H1 (cell line): ENCODE data around the gene TTC3. TPM values are rescaled to one million over a fixed set of nuclear protein-coding genes. Genes with fewer than 3 reads are reported as not detected.

Experiments used
- CTCF ChIA-PET: fragments of 300-600 bp; sonication (Branson Sonifier 250); formaldehyde crosslinking; loops from one replicate; lab custom pipeline; 2021; ENCODE audit not compliant: partially characterized antibody; lab: Charles Lee
- POLR2A ChIA-PET: fragments of 300-600 bp; sonication (Branson Sonifier 250); formaldehyde crosslinking; loops from one replicate; lab custom pipeline; 2021; ENCODE audit warnings: inconsistent platforms; ENCODE audit not compliant: partially characterized antibody; lab: Charles Lee
- DNase-seq, 2 experiments: peaks; one replicate each; pipeline versions ENCODE4 v3.0.0 to v3.0.0-alpha.2; 2010 to 2022; ENCODE audit warnings: low spot score in 2 of 2, low read depth in 1 of 2, mixed read lengths in 1 of 2
- FAIRE-seq: peaks from 2 replicates; lab custom pipeline; 2011; peaks lifted over from hg19 to GRCh38; lab: Jason Lieb, UNC
- H2AFZ ChIP-seq: 2 replicates; pipeline ENCODE4 v1.8.1; 2012; ENCODE audit warnings: low read length, inconsistent platforms
- H2AK5ac ChIP-seq: 2 replicates; pipeline ENCODE4 v1.6.1; 2013; ENCODE audit warnings: low read depth, low read length
- H2BK120ac ChIP-seq: replicated peaks from 2 replicates; pipeline ENCODE3; 2013; ENCODE audit warnings: low read depth, low read length, inconsistent platforms
- H2BK12ac ChIP-seq: 2 replicates; pipeline ENCODE4 v1.6.1; 2013; ENCODE audit warnings: low read depth, low read length
- H2BK15ac ChIP-seq: 2 replicates; pipeline ENCODE4 v1.6.1; 2013; ENCODE audit warnings: low read length
- H2BK20ac ChIP-seq: 2 replicates; pipeline ENCODE4 v1.6.1; 2013; ENCODE audit warnings: low read length
- H2BK5ac ChIP-seq: 2 replicates; pipeline ENCODE4 v1.6.1; 2013; ENCODE audit warnings: low read depth, low read length
- H3K14ac ChIP-seq: 2 replicates; pipeline ENCODE4 v1.6.1; 2013; ENCODE audit warnings: inconsistent platforms; ENCODE audit not compliant: insufficient read length
- H3K18ac ChIP-seq: 2 replicates; pipeline ENCODE4 v1.6.1; 2013; ENCODE audit warnings: low read length; ENCODE audit errors: extremely low read depth
- H3K23ac ChIP-seq: 2 replicates; pipeline ENCODE4 v1.6.1; 2013; ENCODE audit warnings: inconsistent platforms; ENCODE audit not compliant: insufficient read length
- H3K23me2 ChIP-seq: 2 replicates; pipeline ENCODE4 v1.6.1; 2013; ENCODE audit warnings: low read depth, low read length
- H3K27ac ChIP-seq: 2 replicates; pipeline ENCODE4 v1.6.1; 2011; ENCODE audit warnings: low read depth, low read length, inconsistent platforms
- H3K27me3 ChIP-seq, 4 experiments: replicated peaks in 1 of 4; 1 replicate in 1 of 4; 2 replicates in 3 of 4; pipeline versions ENCODE4 v1.6.1 to v1.8.1; 2011 to 2013; ENCODE audit warnings: low read length in 3 of 4, mild to moderate bottlenecking in 3 of 4, inconsistent platforms in 2 of 4, mixed read lengths in 2 of 4, moderate library complexity in 1 of 4; ENCODE audit not compliant: control insufficient read depth in 3 of 4, insufficient read depth in 3 of 4; ENCODE audit errors: extremely low read depth in 1 of 4
- H3K36me3 ChIP-seq, 4 experiments: 2 replicates each; pipeline versions ENCODE4 v1.6.1 to v1.8.1; 2011 to 2013; ENCODE audit warnings: mild to moderate bottlenecking in 4 of 4, low read length in 3 of 4, moderate library complexity in 2 of 4, control low read depth in 1 of 4, inconsistent platforms in 1 of 4; ENCODE audit not compliant: insufficient read depth in 4 of 4, control insufficient read depth in 2 of 4
- H3K4ac ChIP-seq: replicated peaks from 2 replicates; pipeline ENCODE3; 2013; ENCODE audit warnings: low read length, low read depth, mixed read lengths, inconsistent platforms; ENCODE audit not compliant: insufficient read length
- H3K4me1 ChIP-seq, 4 experiments: replicated peaks in 1 of 4; 1 replicate in 1 of 4; 2 replicates in 3 of 4; pipeline versions ENCODE4 v1.6.1 to v1.8.1; 2011 to 2013; ENCODE audit warnings: low read length in 3 of 4, inconsistent platforms in 2 of 4, mixed read lengths in 1 of 4; ENCODE audit not compliant: insufficient read depth in 4 of 4, control insufficient read depth in 3 of 4
- H3K4me2 ChIP-seq, 2 experiments: 2 replicates each; pipeline versions ENCODE4 v1.6.1 to v1.8.1; 2011 to 2013; ENCODE audit warnings: low read depth in 2 of 2, low read length in 2 of 2, control low read depth in 1 of 2, inconsistent platforms in 1 of 2, mild to moderate bottlenecking in 1 of 2; ENCODE audit not compliant: insufficient read depth in 1 of 2
- H3K4me3 ChIP-seq, 4 experiments: fragments of 200-600, 300-600 bp in 1 of 4; sonication (generic), shearing (Covaris generic), sonication (Bioruptor Twin) in 1 of 4; 2 replicates each; pipeline versions ENCODE4 v1.5.1 to v1.8.1; 2011 to 2016; ENCODE audit warnings: low read length in 4 of 4, low read depth in 3 of 4, control low read depth in 2 of 4, inconsistent platforms in 2 of 4, mild to moderate bottlenecking in 2 of 4, mixed read lengths in 1 of 4, moderate library complexity in 1 of 4; ENCODE audit not compliant: insufficient read depth in 2 of 4; ENCODE audit errors: extremely low read depth in 1 of 4
- H3K56ac ChIP-seq: replicated peaks from 2 replicates; pipeline ENCODE3; 2013; ENCODE audit warnings: low read depth, mild to moderate bottlenecking, mixed read lengths, low read length, inconsistent platforms; ENCODE audit not compliant: insufficient read length
- H3K79me1 ChIP-seq: 2 replicates; pipeline ENCODE4 v1.6.1; 2013; ENCODE audit warnings: low read depth, low read length, control low read depth
- H3K79me2 ChIP-seq, 2 experiments: 2 replicates each; pipeline versions ENCODE4 v1.6.1 to v1.8.1; 2012 to 2013; ENCODE audit warnings: low read length in 2 of 2, mild to moderate bottlenecking in 2 of 2, inconsistent platforms in 1 of 2; ENCODE audit not compliant: insufficient read depth in 2 of 2, control insufficient read depth in 1 of 2
- H3K9ac ChIP-seq, 4 experiments: replicated peaks in 1 of 4; 1 replicate in 1 of 4; 2 replicates in 3 of 4; pipeline versions ENCODE4 v1.6.1 to v1.8.1; 2011 to 2013; ENCODE audit warnings: low read depth in 3 of 4, low read length in 3 of 4, control low read depth in 2 of 4, mild to moderate bottlenecking in 2 of 4, moderate library complexity in 2 of 4, inconsistent platforms in 1 of 4; ENCODE audit errors: extremely low read depth in 1 of 4
- H3K9me3 ChIP-seq, 2 experiments: 2 replicates each; pipeline versions ENCODE4 v1.6.1 to v1.8.1; 2012 to 2013; ENCODE audit warnings: mild to moderate bottlenecking in 2 of 2, moderate library complexity in 2 of 2, control low read depth in 1 of 2, inconsistent platforms in 1 of 2, low read depth in 1 of 2, low read length in 1 of 2, mixed read lengths in 1 of 2; ENCODE audit not compliant: insufficient read depth in 2 of 2
- H4K20me1 ChIP-seq, 2 experiments: replicated peaks in 1 of 2; 2 replicates each; pipeline versions ENCODE3 to v1.8.1; 2011 to 2013; ENCODE audit warnings: inconsistent platforms in 2 of 2, low read length in 2 of 2, mild to moderate bottlenecking in 1 of 2; ENCODE audit not compliant: insufficient read depth in 2 of 2, control insufficient read depth in 1 of 2
- H4K5ac ChIP-seq: 2 replicates; pipeline ENCODE4 v1.6.1; 2013; ENCODE audit warnings: low read length, low read depth, mixed read lengths, inconsistent platforms; ENCODE audit not compliant: insufficient read length
- H4K8ac ChIP-seq: 2 replicates; pipeline ENCODE4 v1.8.0; 2013; ENCODE audit warnings: mild to moderate bottlenecking, moderate library complexity, low read length, inconsistent platforms; ENCODE audit not compliant: insufficient read depth; ENCODE audit errors: extremely low read depth
- H4K91ac ChIP-seq: replicated peaks from 2 replicates; pipeline ENCODE3; 2013; ENCODE audit warnings: low read length, mixed read lengths, inconsistent platforms; ENCODE audit not compliant: insufficient read length
- ATF2 ChIP-seq: IDR thresholded peaks from 2 replicates; pipeline ENCODE4 v1.6.1; 2012; ENCODE audit warnings: low read length, inconsistent platforms
- CBX8 ChIP-seq: fragments of 300-800, 300-1000 bp; sonication (generic); IDR thresholded peaks from 2 replicates; pipeline ENCODE4 v1.7.1; 2016; ENCODE audit warnings: low read depth, low read length, borderline replicate concordance
- CHD2 ChIP-seq: IDR thresholded peaks from 2 replicates; pipeline ENCODE4 v1.6.1; 2012; ENCODE audit warnings: low read length, improper control_type of control experiment
- CTCF ChIP-seq, 3 experiments: IDR thresholded peaks; 1 replicate in 2 of 3; 2 replicates in 1 of 3; pipeline versions ENCODE4 v1.5.1 to v1.6.1; 2011; ENCODE audit warnings: low read length in 3 of 3, mild to moderate bottlenecking in 3 of 3, inconsistent platforms in 2 of 3, low read depth in 1 of 3, moderate library complexity in 1 of 3; ENCODE audit not compliant: insufficient read depth in 1 of 3; ENCODE audit errors: control extremely low read depth in 1 of 3
- FOSL1 ChIP-seq: IDR thresholded peaks from 2 replicates; pipeline ENCODE4 v1.6.1; 2011; ENCODE audit warnings: mild to moderate bottlenecking, low read depth, low read length, moderate library complexity; ENCODE audit not compliant: insufficient read depth
- NANOG ChIP-seq: IDR thresholded peaks from 2 replicates; pipeline ENCODE4 v1.6.1; 2011; ENCODE audit warnings: low read length, low read depth, mild to moderate bottlenecking, inconsistent platforms; ENCODE audit not compliant: insufficient read depth, poor library complexity, severe bottlenecking
- NRF1 ChIP-seq: IDR thresholded peaks from 2 replicates; pipeline ENCODE4 v1.6.1; 2011; ENCODE audit warnings: mild to moderate bottlenecking, low read depth, low read length, improper control_type of control experiment
- SIX5 ChIP-seq: IDR thresholded peaks from 2 replicates; pipeline ENCODE4 v1.6.1; 2011; ENCODE audit warnings: mild to moderate bottlenecking, low read depth, low read length
- SUZ12 ChIP-seq: fragments of 200-600 bp; sonication (generic); IDR thresholded peaks from 2 replicates; pipeline ENCODE4 v1.6.1; 2012; ENCODE audit warnings: mild to moderate bottlenecking, inconsistent platforms, low read length, moderate library complexity, mixed read lengths
- TEAD4 ChIP-seq: IDR thresholded peaks from 2 replicates; pipeline ENCODE4 v1.6.1; 2012; ENCODE audit warnings: low read depth, low read length, inconsistent platforms, mixed read lengths
- WGBS, 2 experiments: shearing (Covaris generic) in 1 of 2; methylation state at CpG; one replicate each; pipeline versions ENCODE4 v1.1.6 to v1.1.7; 2013 to 2015; ENCODE audit warnings: low lambda C conversion rate in 2 of 2, mixed read lengths in 2 of 2, inconsistent platforms in 1 of 2, low coverage in 1 of 2, missing lambda C conversion rate in 1 of 2; ENCODE audit not compliant: insufficient replicate concordance in 2 of 2, insufficient coverage in 1 of 2, insufficient read length in 1 of 2; ENCODE audit errors: extremely low coverage in 1 of 2, missing lambda C conversion rate in 1 of 2; 5-methylcytosine and 5-hydroxymethylcytosine counted together
- polyA plus RNA-seq, 7 experiments: library from polyadenylated mRNA; depleted of rRNA in 3 of 7; stranded (reverse) in 5 of 7; unstranded in 2 of 7; fragments of >200 nt in 5 of 7; fragments of 200-250 nt in 2 of 7; gene quantifications; 1 replicate in 5 of 7; 2 replicates in 1 of 7; 4 replicates in 1 of 7; pipeline versions ENCODE4 v1.2.1 to v1.2.3, GENCODE V29; 2011 to 2013; ENCODE audit warnings: missing spikeins in 2 of 7, mixed read lengths in 2 of 7
- total RNA-seq: library from RNA; stranded (reverse); fragmentation: NEBNext Ultra II Directional; extraction: Animal tissue kit (Norgen Biotek cat#: 25700); gene quantifications from 2 replicates; pipeline ENCODE4 v1.2.1, GENCODE V29; 2021

The TTC3 gene
- total and polyA plus RNA-seq, 2 of the 8 experiments (the other 6 are each of a cell fraction or from before 2014, with no cell fraction given) = 11.0 to 36.2 TPM

GRCh38 chr21:37043818-37044217 is 29.2 kb upstream of the TTC3 start:
- no peak for FAIRE-seq
- Histone ChIP-seq H3K23ac (no peak overlapping the region), H3K18ac (no peak overlapping the region; the same call in 1 of the 2 replicates), H2AFZ (no peak overlapping the region), H3K4me1 (peaks cover 0 to 12% (median 6%) of the 10 kb centered on the region in 4 experiments; a peak in 5 of 7 replicates), H4K20me1 (peaks cover 0 to 2% of the 10 kb centered on the region in 2 experiments), H3K14ac (no peak overlapping the region), H3K4ac (no peak overlapping the region), H3K27me3 (peaks cover 0 to 63% (median 26%) of the 10 kb centered on the region in 4 experiments; a peak in 5 of 7 replicates), H3K4me2 (no peak overlapping the region), H2BK12ac (no peak overlapping the region), H4K5ac (no peak overlapping the region), H3K27ac (no peak overlapping the region), H2BK120ac (no peak overlapping the region), H3K36me3 (no peaks in the 10 kb centered on the region), H3K9me3 (no peaks in the 10 kb centered on the region), H3K79me2 (no peaks in the 10 kb centered on the region), H3K23me2 (no peaks in the 10 kb centered on the region), H4K8ac (no peak overlapping the region), H3K9ac (no peak overlapping the region), H3K79me1 (no peaks in the 10 kb centered on the region), H3K4me3 (no peak overlapping the region), H4K91ac (no peak overlapping the region), H2BK15ac (no peak overlapping the region), H2BK20ac (no peak overlapping the region), H2BK5ac (no peak overlapping the region), H2AK5ac (no peak overlapping the region), H3K56ac (no peak overlapping the region)
- 91% methylated on average over 6 of the region's 6 CpGs; no CpG with 5 or more reads in 1 of the 2 experiments for WGBS, 2 experiments
- POLR2A ChIA-PET = no interaction called here
- no peak for DNase-seq
- CTCF ChIA-PET = no interaction called here
- TF ChIP-seq CBX8 = no peak
- no peak for TF ChIP-seq ATF2
- TF ChIP-seq NRF1 = no peak
- TF ChIP-seq CHD2 = no peak
- TF ChIP-seq FOSL1 = no peak
- no peak for TF ChIP-seq SUZ12
- TF ChIP-seq NANOG = no peak
- TF ChIP-seq CTCF (IDR thresholded peaks at IDR 0.05; ENCODE audit: control extremely low read depth in 1 of 3, insufficient read depth in 1 of 3, low read depth in 1 of 3, low read length in 3 of 3) = no peak
- no peak for TF ChIP-seq SIX5
- no peak for TF ChIP-seq TEAD4
